ENCODE measurements around the gene MOAP1. TPM values are rescaled to one million over a fixed set of nuclear protein-coding genes. Genes with fewer than 3 reads are reported as not detected.

Gene MOAP1
- polyA plus RNA-seq, 1 of the 3 experiments (the other 2 are of a cell fraction), result 25.0 TPM

GRCh38 chr14:93163564-93163963 is 21.1 kb downstream of the MOAP1 start:
- POLR2A ChIA-PET, result no interaction called here
- Histone ChIP-seq H3K4me1 (ENCODE audit: control insufficient read depth in 1 of 2, insufficient read depth in 2 of 2, low read depth in 1 of 2, low read length in 1 of 2) (peaks cover 0 to 7% of the 10 kb centered on the region in 2 experiments; a peak in 1 of 4 replicates), H3K79me2 (ENCODE audit: insufficient read depth) (no peaks in the 10 kb centered on the region), H3K27me3 (ENCODE audit: insufficient read depth) (no peaks in the 10 kb centered on the region), H3K4me3 (ENCODE audit: low read depth in 2 of 2, low read length in 1 of 2) (no peak overlapping the region), H3F3A (replicated peaks; ENCODE audit: insufficient read depth) (no peaks in the 10 kb centered on the region), H4K20me1 (ENCODE audit: insufficient read depth) (no peaks in the 10 kb centered on the region), H3K9ac (no peak overlapping the region), H3K27ac (ENCODE audit: low read depth in 2 of 2, low read length in 1 of 2) (no peak overlapping the region), H3K9me3 (no peaks in the 10 kb centered on the region), H3K9me2 (no peaks in the 10 kb centered on the region), H3K36me3 (replicated peaks in 1 of 2; ENCODE audit: control insufficient read depth in 1 of 2, insufficient read depth in 2 of 2, low read length in 1 of 2) (no peaks in the 10 kb centered on the region), H3K4me2 (no peak overlapping the region), H2AFZ (ENCODE audit: low read depth) (no peak overlapping the region)
- DNase-seq, result no peak
- CTCF ChIA-PET, result interaction anchor here (0.9 to 1.4 kb wide), 5 partner anchors 14 to 212 kb away, joined by 3 read pairs; no protein-coding TSS in a partner anchor
- WGBS (ENCODE audit: low lambda C conversion rate), result 61% methylated on average over 5 of the region's 5 CpGs
- TF ChIP-seq GATA2 (CRISPR knock-in tag; IDR thresholded peaks at IDR 0.05) (no peak), NFIC (IDR thresholded peaks at IDR 0.05; ENCODE audit: borderline replicate concordance) (no peak), ELF1 (IDR thresholded peaks at IDR 0.05) (no peak), MEF2A (IDR thresholded peaks at IDR 0.05; ENCODE audit: borderline replicate concordance, low read depth) (no peak), ZBTB33 (IDR thresholded peaks at IDR 0.05; ENCODE audit: borderline replicate concordance, low read depth) (no peak), RXRA (IDR thresholded peaks at IDR 0.05; ENCODE audit: borderline replicate concordance, low read depth) (no peak), USF1 (IDR thresholded peaks at IDR 0.05; ENCODE audit: borderline replicate concordance, low read depth) (no peak), MAX (IDR thresholded peaks at IDR 0.05; ENCODE audit: low read depth) (no peak), YY1 (IDR thresholded peaks at IDR 0.05; ENCODE audit: low read depth) (no peak), EP300 (IDR thresholded peaks at IDR 0.05; ENCODE audit: borderline replicate concordance in 1 of 2, low read depth in 1 of 2, low read length in 1 of 2) (no peak)

- 42% methylated on average over 4 of the region's 4 CpGs for WGBS (ENCODE audit: low lambda C conversion rate)
- Histone ChIP-seq H3K27ac (ENCODE audit: low read depth in 2 of 2, low read length in 1 of 2) (no peak overlapping the region), H3K9ac (no peak overlapping the region), H3K9me3 (no peaks in the 10 kb centered on the region), H3K9me2 (no peaks in the 10 kb centered on the region), H3K4me1 (ENCODE audit: control insufficient read depth in 1 of 2, insufficient read depth in 2 of 2, low read depth in 1 of 2, low read length in 1 of 2) (peaks cover 0 to 10% of the 10 kb centered on the region in 2 experiments; a peak in 1 of 4 replicates), H4K20me1 (ENCODE audit: insufficient read depth) (no peaks in the 10 kb centered on the region), H2AFZ (ENCODE audit: low read depth) (no peak overlapping the region), H3K4me3 (ENCODE audit: low read depth in 2 of 2, low read length in 1 of 2) (no peak overlapping the region), H3K27me3 (ENCODE audit: insufficient read depth) (no peaks in the 10 kb centered on the region), H3K36me3 (replicated peaks in 1 of 2; ENCODE audit: control insufficient read depth in 1 of 2, insufficient read depth in 2 of 2, low read length in 1 of 2) (no peaks in the 10 kb centered on the region), H3K79me2 (ENCODE audit: insufficient read depth) (no peaks in the 10 kb centered on the region), H3F3A (replicated peaks; ENCODE audit: insufficient read depth) (no peaks in the 10 kb centered on the region), H3K4me2 (no peak overlapping the region)
- no peak for TF ChIP-seq USF2 (IDR thresholded peaks at IDR 0.05; ENCODE audit: borderline replicate concordance, low read depth, low read length)
- no peak for TF ChIP-seq RAD21 (IDR thresholded peaks at IDR 0.05; ENCODE audit: low read length)
- TF ChIP-seq USF1 (IDR thresholded peaks at IDR 0.05; ENCODE audit: borderline replicate concordance, low read depth), result no peak
- TF ChIP-seq PBX3 (IDR thresholded peaks at IDR 0.05), result no peak
- TF ChIP-seq TCF12 (IDR thresholded peaks at IDR 0.05), result no peak
- no peak for TF ChIP-seq GATA2 (CRISPR knock-in tag; IDR thresholded peaks at IDR 0.05)
- TF ChIP-seq NFIC (IDR thresholded peaks at IDR 0.05; ENCODE audit: borderline replicate concordance), result no peak
- no peak for DNase-seq
- ChIA-PET CTCF (interaction anchor here (0.9 to 2.7 kb wide), 4 partner anchors 11 to 49 kb away, joined by 3 to 14 read pairs (median 4); no protein-coding TSS in a partner anchor), POLR2A (interaction anchor here (0.6 kb wide), 1 partner anchor 1901 kb away, joined by 5 read pairs; no protein-coding TSS in a partner anchor)
Measured at GRCh38 chr14:93161411-93161940, 23.2 kb downstream of the MOAP1 start.

Measured in SK-N-SH (cell line).